Limb (tissue), 2 donors: ENCODE measurements around the gene TBCC.
"Not testable (repeated sequence)": the region's sequence is repeated elsewhere in the genome, so short reads cannot be mapped to it uniquely, and the experiment has no call there.

ENCODE experiments used
- DNase-seq, 2 donors: peaks; one replicate each; pipeline ENCODE4 v3.0.0-alpha.2; 2016; ENCODE audit errors: extremely low spot score in 2 of 2

Gene TBCC, protein sequence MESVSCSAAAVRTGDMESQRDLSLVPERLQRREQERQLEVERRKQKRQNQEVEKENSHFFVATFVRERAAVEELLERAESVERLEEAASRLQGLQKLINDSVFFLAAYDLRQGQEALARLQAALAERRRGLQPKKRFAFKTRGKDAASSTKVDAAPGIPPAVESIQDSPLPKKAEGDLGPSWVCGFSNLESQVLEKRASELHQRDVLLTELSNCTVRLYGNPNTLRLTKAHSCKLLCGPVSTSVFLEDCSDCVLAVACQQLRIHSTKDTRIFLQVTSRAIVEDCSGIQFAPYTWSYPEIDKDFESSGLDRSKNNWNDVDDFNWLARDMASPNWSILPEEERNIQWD

DNA sequence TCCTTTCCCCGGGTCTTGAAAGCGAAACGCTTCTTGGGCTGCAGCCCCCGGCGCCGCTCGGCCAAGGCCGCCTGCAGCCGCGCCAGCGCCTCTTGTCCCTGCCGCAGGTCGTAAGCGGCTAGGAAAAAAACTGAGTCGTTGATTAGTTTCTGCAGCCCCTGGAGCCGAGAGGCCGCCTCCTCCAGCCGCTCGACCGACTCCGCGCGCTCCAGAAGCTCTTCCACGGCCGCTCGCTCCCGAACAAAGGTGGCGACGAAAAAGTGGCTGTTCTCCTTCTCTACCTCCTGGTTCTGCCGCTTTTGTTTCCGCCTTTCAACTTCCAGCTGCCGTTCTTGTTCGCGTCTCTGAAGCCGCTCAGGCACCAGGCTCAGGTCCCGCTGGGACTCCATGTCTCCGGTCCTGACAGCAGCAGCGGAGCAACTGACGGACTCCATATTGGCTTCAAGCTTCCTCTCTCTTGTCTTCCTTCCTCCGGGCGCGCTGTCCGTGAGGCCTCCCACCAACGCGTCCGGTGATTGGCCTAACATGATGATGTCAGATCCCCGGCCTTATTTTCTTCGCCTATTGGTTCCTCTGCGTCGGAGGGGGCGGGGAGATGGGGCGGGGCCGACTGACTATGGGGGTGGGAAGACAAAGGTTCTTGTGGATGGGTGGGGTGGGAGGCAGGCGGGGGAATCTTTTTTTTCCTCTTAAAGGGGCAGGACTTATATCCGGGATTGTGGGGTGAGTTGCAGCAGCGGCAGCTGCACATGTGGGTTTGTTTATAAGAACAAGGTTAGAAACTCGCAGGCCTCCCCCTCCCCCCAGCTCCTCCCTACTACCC lies at the start of gene TBCC:
Gene TBCC, minus strand, starts transcription at position 464 of the 823 bp plus-strand sequence. Its CDS starts 30 bp downstream, at position 434.
- DNase-seq: peak; percentile 98

DNA sequence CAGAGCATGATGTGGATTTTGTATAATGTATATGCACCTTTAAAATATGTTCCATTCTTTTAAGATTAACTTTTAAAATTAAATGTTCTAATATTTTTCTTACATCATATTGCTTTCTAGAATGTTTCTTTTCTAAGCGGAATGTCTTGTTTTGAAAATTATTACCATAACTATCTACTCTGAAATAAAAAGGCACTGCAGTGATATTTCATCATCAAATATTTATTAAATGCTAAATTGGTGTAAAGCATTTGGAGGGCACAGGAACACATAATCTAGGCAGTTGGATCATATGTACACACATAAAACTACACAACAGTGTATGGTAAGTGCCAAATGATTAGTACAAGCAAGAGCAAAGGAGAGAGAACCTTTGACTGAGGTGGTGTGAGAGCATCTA lies 49.7 kb upstream of the TBCC start:
- DNase-seq: no peak

DNA sequence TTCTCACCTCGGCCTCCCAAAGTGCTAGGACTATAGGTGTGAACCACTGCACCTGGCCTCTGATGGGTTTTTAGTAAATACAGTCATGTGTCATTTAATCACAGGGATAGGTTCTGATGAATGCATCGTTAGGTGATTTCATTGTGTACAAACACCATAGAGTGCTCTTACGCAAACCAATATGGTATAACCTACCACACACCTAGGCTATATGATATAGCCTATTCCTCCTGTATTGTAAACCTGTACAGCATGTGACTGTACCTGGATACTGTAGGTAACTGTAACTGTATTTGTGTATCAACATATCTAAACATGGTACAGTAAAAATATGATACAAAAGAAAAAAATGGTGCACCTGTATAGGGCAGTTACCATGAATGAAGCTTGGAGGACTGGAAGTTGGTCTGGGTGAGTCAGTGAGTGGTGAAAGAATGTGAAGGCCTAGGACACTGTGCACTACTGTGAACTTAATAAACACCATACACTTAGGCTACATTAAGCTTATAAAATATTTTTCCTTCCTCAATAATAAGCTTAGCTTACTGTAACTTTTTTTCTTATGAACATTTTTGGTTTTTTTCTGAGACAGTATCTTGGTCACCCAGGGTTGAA lies 45.9 kb upstream of the TBCC start:
- DNase-seq: no peak

DNA sequence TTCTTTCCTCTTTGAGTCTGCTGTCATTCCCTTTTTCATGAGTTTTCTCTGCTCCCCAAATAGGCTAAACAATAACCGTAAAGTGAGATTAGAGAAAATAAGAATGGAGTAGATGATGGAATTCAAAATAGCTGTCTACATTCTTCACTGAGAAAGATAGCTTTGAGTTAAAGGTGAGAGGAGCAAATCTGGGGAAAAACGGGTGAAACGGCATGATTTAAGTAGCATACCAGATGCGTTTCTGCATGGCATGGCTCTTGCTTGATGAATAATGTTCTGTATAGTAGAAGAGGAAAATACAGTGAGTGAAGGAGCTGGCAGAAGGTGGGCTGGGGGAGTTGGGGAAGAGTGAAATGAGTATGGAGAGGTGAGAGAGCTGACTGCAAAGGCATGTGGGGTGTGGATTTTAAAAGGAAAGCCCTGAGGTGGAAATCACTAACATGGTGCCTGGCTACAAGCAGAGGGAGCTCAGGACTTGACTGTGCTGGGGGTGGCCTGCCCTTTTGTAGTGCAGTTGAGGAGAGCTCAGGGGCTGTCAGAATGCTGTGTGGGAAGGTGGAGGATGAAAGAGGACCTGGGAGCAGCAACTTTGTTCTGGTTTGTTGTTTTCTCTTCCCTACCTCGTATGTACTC lies 44.8 kb upstream of the TBCC start:
- no peak for DNase-seq

DNA sequence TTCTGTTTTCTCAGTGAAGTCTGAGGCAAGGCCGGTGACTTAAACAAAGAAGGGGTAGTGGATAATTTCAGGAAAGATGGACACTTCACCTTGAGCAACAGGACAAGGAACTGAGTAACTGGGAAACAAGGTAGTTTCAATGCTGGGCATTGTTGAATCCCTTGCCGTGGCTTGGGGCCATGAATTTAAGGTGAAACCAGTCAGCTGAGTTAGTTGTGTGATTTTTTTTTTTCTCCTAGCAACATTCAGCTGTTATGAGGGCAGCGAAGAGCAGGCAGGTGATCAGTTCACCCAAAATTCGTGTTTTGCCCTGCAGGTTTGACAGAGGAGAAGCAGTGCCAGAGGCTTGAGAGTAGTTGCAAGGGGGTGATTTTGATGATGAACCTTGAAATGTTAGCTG lies 42.8 kb upstream of the TBCC start:
- no peak for DNase-seq

DNA sequence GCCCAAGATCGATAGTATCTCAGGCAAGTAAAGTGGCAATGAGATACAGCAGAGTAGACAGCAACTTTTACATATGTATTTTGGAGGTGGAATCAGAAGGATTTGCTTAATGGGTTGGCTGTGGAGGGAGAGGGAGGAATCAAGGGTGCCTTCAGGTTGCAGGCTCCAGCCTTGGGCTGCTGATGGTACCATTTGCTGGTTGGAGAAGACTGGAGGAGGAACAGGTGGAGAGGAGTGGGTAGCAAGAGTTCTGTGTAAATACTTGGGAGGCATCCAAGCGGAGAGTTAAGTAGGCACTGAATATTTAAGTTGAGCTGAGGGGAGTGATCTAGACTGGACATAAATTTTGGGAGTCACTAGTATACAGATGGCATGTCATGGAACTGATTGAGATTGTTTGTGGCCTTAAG lies 41.2 kb upstream of the TBCC start:
- DNase-seq: no peak

DNA sequence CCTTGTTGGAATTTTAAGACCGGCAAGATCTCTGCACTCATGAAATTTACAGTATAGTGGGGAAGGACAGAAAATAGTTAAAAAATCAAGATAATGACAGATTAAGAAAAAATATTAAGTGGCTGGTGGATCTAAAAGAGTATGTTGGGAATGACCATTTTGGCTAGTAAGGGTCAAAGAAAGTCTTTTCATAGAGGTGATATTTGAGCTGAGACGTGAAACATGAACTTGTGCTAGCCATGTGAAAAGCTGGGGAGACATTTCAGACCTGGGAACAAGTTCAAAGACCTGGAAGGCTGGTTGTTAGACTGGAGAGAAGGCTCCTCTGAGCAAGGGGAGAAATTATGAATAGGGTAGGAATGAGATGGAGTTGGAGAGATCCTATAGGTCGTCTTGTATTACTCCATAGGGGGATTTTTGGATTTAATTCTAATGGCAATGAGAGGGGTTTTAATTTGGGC lies 40.7 kb upstream of the TBCC start:
- no peak for DNase-seq

DNA sequence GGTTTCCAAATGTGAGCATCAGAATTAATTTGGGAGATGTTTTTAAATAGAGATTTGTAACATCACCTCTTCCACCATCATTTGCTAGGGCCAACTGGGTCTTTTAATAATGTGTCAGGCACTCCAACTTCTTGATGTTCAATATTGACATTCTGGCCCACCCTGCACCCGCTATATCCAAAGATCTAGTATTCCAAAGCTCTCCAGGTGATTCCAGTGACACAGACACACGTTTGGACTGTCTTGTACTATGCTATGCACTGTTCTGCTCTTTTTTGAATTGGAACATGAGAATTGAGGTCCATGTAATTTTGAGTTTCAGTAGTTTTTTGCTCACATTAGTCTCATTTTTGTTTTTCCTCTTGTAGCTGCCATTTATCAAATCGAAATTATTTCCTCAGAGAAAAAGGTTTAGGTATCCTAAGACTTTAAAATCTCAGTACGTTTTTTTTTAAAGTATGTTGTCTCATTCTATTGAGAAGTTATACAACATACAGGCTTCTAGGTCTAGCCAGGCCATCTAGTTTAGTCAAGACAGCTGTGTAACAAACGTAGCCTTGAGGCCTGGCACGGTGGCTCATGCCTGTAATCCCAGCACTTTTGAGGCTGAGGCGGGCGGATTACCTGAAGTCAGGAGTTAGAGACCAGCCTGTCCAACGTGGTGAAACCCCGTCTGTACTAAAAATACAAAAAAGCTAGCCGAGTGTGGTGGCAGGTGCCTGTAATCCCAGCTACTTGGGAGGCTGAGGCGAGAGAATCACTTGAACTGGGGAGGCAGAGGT lies 39.0 kb upstream of the TBCC start:
- no peak for DNase-seq

DNA sequence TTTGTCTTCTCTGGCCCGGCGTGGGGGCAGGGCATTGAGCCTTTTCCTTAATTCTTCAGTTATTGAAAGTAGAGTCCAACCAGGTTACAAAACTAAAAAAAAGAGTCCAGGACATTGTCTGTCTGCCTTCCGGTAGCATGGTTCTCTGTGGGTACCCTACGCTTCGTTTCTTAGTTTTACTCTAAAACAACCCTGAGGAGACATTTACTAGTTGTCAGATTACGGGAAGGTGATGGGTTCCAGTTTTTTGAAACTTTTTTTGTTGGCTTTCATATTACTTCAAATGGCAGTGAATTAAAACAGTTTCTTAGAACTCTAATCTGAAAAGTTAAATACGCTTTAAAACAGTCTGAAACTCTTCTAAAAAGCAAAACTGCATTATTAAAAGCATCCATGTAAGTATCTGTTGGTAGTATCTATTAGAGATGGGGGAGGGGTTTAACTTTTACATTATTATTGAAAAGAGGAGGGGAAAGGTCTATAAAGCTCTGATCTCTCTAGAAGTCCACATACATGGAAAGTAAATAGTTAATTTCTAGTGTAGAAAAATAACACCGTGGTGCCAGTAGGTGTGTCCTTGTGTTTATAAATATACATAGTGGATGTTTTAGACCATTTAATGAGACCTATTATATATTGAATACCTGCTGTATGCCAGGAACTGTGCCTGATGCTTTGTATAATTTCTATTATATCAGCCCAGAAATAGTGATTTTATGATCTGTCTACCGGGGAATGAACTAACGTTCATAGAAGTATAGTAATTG lies 38.2 kb upstream of the TBCC start:
- DNase-seq: peak in 1 of 2 donors; percentile 26

DNA sequence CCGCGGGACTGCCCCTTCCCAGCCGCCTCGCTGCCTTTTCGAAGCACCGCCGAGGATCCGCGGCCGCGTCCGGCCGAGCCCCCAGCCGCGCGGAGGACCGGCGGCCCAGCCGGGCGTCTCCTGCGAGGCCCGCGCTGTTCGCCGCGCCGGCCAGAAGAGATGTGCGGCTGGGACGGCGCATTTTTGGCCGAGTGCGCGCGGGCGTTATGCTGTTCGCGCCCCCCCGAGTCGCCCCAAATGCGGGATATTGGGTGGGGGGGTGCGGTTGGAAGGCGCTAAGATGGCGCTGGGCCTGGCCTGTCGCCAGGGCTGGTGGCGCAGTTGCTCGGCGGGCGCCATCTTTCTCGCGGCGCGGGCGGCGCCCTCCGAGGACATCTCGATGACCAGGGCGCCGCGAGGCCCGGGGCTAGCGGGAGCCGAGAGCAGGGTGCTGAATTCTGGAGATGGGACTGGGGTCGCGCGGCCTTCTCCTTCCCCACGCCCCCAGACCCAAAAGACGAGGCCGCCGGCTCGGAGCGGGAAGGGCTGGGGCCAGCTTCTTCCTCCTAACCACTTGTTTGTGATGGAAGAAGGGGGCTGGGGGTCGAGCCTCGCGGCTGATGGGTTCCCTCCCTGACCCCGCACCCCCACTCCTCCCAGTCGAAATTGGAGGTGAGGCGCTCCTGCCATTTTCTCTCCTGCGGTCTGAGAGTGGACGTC lies 37.4 kb upstream of the TBCC start:
- DNase-seq: peak; percentile 84 to 92

DNA sequence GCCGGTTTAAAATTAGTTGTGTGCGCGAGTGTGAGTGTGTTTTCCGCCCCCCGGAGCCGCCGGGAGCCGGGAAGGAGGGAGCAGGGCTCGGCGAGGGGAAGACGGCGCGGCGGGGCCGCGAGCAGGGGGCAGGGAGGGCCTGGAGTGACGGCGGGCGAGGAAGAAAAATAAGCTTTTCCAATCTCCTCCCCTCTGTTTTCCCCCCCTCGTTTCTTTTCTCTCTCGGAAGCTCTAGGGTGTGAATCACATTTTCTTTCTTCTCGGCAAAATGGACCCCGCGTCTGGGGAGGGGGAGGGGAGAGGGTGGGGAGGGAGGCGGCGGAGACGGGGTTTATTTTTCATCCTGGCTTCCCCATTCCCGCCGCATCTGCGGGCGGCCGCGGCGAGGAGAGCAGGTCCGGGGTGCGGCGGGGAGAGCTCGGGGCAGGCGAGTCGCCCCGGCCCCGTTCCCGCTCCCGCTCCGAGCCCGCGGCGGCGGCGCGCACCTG lies 36.8 kb upstream of the TBCC start:
- DNase-seq: peak; percentile 85 to 90

DNA sequence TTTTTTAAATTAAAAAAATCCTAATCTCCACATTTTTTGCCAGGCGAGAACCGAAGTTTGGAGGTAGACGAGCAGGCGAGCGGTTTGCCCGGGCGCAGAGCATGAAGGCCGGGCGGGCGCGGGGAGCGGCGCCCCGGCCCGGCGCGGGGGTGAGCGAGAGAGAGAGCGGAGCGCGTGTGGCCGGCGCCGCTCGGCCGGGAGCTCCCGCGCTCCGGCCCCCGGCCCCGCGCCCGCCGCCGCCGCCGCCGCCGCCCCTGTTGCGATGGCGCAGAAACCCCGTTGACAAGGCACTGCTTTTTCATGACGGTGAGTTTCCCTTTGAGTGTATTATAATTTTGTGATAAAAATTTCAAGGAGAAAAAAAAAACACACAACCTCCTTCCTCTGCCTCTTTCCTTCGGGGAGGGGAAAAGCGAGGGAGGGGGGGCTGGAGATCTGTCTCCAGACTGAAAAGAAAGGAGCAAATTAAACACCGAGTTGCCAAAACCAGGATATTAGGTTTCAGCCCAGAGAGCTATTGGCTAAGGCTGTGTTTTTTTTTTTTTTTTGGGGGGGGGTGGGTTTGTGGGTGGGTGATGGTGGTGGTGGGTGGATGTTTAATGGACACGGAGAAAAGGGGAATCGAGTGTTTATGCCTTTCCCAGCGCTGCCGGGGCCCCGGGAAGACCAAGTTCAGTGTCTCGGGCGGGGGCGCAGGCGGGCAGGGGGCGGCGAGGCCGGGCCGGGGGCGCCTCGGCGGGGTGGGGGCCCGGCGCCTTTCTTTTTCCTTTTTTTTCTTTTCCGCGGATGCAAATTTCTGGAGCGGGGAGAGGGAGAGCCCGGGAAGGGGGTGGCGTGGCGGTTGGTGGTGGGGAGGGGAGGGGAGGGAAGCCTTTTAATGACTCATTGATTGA lies 36.1 kb upstream of the TBCC start, which contains the start of gene BICRAL:
Gene BICRAL, plus strand, starts transcription at position 257 of the 893 bp plus-strand sequence. CDS start 39,971 bp downstream, outside the sequence.
- peak; percentile 74 to 88 for DNase-seq

DNA sequence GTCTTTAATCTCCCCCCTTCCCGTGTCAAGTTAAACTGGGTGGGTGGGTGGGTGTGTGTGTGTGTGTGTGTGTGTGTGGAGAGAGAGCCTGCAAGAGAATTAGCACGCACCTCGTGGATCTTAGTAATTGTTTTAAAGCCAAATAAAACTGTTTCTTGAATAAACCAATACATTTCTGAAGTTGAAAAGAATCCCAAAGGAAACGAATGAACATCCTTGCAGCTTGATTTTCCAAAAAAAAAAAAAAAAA lies 35.6 kb upstream of the TBCC start:
- peak in 1 of 2 donors; percentile 66 for DNase-seq

DNA sequence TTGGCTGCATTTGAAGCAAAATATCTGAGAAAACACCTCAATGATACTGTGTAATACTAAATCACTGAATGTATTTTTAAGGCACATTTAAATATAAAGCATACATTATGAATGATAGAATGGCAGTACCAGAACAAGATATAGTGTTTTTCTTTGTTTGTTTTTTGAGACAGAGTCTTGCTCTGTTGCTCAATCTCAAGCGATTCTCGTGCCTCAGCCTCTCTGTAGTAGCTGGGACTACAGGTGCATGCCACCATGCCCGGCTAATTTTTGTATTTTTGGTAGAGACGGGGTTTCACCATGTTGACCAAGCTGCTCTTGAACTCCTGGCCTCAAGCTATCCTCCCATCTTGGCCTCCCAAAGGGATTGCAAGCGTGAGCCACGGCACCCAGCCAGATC lies 33.6 kb upstream of the TBCC start:
- no peak for DNase-seq

DNA sequence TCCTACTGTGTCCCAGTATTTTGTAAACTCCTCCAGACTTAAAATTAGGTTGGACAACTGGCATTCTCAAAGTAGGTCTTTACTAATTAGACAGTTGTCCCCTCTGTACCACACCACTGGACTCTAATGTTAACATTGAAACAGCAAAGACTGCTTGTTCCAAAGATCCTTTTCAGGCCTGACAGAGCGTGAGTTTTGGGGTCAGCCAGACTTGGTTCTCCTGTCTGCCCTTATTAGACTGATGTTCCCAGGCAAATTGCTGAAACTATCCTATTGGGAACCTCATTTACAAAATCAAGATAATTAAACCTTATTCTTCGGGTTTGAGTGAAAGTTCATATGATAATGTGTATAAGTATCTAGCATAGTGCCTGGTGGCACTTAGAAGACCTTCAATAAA lies 32.2 kb upstream of the TBCC start:
- DNase-seq: no peak

DNA sequence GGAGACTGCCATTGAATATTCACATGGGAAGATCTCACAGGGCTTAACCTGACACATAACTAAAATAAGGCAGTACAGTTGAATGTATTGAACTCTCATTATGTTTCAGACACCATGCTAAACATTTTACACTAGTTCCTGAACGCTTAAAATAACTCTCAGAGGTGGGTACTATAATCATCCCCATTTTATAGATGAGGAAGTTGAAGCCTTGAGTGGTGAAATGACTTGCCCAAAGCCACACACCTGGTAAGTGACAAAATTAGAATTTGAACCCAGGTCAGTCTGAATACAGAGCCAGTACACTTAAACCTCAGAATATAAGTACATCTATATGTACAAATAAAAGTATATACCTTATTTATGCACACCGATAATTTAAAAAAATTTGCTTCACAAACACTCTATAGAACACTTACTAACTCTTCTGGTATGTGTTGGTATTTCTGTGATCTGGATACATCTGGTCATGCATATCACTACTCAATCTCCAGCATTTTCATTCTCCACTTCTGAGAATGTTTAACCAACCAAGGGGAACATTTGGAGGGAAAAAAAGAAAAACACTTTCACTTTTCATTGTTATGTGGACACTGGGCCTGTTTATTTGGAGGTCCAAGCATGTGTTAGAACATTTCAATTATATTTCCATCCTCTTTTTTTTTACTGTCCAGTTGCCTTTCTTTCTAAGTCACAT lies 31.4 kb upstream of the TBCC start:
- no peak for DNase-seq

DNA sequence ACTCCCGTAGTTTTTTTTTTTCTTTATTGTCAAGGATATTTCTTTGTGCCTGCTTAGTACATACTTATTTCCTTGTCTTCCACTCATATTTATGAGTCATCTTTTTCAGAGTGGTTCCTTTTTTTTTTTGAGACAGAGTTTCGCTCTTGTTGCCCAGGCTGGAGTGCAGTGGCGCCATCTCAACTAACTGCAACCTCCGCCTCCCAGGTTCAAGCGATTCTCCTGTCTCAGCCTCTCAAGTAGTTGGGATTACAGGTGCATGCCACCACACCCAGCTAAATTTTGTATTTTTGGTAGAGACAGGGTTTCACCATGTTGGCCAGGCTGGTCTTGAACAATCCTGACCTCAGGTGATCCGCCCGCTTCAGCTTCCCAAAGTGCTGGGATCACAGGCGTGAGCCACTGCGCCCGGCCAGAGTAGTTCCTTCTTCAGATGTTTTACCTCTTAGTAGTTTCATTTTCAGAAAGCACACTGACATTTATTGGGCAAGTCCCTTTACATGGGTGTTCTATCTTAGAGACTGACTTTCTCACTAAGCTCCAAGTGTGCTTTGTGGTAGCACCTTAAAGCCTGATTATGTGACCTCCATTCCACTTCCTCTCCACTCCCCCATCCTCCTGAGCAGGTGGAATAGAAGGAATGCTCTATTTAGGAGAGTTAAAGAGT lies 29.1 kb upstream of the TBCC start:
- DNase-seq: not testable (repeated sequence)
